Adrenal gland (tissue), 5 donors: Measurements from ENCODE around the gene RBM34.

ENCODE experiments used
- POLR2A ChIP-seq, 2 donors: fragments of 450-650 bp; IDR thresholded peaks; one replicate each; pipeline ENCODE4 v1.6.1; 2017; ENCODE audit warnings: antibody characterized with exemption in 2 of 2, mild to moderate bottlenecking in 2 of 2, moderate library complexity in 1 of 2
- TF ChIP-seq, protein P1 (sequence below), 6 experiments: fragments of 450-650 bp in 4 of 6; fragments of 200-600 bp in 2 of 6; sonication (generic) in 1 of 6; IDR thresholded peaks; 1 replicate in 5 of 6; 2 replicates in 1 of 6; pipeline versions ENCODE4 v1.5.1 to v1.8.0; 2016 to 2021; ENCODE audit warnings: antibody characterized with exemption in 6 of 6, mild to moderate bottlenecking in 2 of 6, moderate library complexity in 1 of 6
- donor health status: DM: no; HTN: no; CAD: no.

DNA sequence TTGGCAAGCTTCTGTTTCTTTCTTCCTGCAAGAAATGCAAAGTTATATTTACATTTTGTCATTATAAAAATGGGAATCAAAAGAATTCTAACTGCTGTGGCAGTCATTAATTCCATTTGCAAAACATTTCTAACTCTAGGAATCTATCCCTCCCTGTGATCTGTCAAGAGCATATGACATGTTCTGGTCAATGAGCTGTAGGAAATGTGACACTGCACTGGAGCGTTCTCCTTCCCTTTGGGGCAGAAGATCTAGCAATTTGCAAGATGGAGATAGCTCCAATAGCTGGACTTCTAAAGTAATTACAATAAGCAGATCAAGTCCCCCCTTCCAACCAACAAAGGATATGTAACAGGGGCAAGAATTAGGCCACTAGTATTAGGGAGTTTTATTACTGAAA is 38.7 kb downstream of the RBM34 start:
- TF ChIP-seq POLR2A (IDR thresholded peaks at IDR 0.05), result no peak
- TF ChIP-seq, protein P1, sequence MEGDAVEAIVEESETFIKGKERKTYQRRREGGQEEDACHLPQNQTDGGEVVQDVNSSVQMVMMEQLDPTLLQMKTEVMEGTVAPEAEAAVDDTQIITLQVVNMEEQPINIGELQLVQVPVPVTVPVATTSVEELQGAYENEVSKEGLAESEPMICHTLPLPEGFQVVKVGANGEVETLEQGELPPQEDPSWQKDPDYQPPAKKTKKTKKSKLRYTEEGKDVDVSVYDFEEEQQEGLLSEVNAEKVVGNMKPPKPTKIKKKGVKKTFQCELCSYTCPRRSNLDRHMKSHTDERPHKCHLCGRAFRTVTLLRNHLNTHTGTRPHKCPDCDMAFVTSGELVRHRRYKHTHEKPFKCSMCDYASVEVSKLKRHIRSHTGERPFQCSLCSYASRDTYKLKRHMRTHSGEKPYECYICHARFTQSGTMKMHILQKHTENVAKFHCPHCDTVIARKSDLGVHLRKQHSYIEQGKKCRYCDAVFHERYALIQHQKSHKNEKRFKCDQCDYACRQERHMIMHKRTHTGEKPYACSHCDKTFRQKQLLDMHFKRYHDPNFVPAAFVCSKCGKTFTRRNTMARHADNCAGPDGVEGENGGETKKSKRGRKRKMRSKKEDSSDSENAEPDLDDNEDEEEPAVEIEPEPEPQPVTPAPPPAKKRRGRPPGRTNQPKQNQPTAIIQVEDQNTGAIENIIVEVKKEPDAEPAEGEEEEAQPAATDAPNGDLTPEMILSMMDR (IDR thresholded peaks at IDR 0.05), result no peak
